Transverse colon (tissue), 3 donors: ENCODE data around the gene ULBP3.

ENCODE experiments used
- POLR2A ChIP-seq: fragments of 450-650 bp; IDR thresholded peaks from one replicate; pipeline ENCODE4 v1.6.1; 2016; ENCODE audit warnings: antibody characterized with exemption, mild to moderate bottlenecking, moderate library complexity
- TF ChIP-seq, protein P1 (sequence below), 5 experiments: fragments of 200-600 bp in 3 of 5; fragments of 450-650 bp in 2 of 5; sonication (generic) in 3 of 5; IDR thresholded peaks; 1 replicate in 2 of 5; 2 replicates in 3 of 5; pipeline ENCODE4 v1.5.1; 2016 to 2017; ENCODE audit warnings: antibody characterized with exemption in 5 of 5, inconsistent platforms in 3 of 5, mild to moderate bottlenecking in 2 of 5, moderate library complexity in 1 of 5

GRCh38 chr6:150116200-150116800, 47.4 kb upstream of the ULBP3 start:
- TF ChIP-seq POLR2A = no peak
- TF ChIP-seq, protein P1, sequence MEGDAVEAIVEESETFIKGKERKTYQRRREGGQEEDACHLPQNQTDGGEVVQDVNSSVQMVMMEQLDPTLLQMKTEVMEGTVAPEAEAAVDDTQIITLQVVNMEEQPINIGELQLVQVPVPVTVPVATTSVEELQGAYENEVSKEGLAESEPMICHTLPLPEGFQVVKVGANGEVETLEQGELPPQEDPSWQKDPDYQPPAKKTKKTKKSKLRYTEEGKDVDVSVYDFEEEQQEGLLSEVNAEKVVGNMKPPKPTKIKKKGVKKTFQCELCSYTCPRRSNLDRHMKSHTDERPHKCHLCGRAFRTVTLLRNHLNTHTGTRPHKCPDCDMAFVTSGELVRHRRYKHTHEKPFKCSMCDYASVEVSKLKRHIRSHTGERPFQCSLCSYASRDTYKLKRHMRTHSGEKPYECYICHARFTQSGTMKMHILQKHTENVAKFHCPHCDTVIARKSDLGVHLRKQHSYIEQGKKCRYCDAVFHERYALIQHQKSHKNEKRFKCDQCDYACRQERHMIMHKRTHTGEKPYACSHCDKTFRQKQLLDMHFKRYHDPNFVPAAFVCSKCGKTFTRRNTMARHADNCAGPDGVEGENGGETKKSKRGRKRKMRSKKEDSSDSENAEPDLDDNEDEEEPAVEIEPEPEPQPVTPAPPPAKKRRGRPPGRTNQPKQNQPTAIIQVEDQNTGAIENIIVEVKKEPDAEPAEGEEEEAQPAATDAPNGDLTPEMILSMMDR (IDR thresholded peaks at IDR 0.05) = no peak
